Spleen (tissue), 7 donors: ENCODE results near the gene SATB1.

Experiments
- CTCF ChIP-seq, 11 experiments: fragments of 200-600 bp in 7 of 11; fragments of 450-650 bp in 4 of 11; sonication (generic) in 4 of 11; IDR thresholded peaks in 8 of 11; conservative IDR thresholded peaks in 3 of 11; 1 replicate in 7 of 11; 2 replicates in 4 of 11; pipeline versions ENCODE4 v1.4.0 to v1.8.0; 2016 to 2021; ENCODE audit warnings: antibody characterized with exemption in 11 of 11, inconsistent platforms in 4 of 11, mild to moderate bottlenecking in 1 of 11
- POLR2A ChIP-seq, 3 donors: fragments of 450-650 bp; IDR thresholded peaks; one replicate each; pipeline ENCODE4 v1.5.1; 2017; ENCODE audit warnings: antibody characterized with exemption in 3 of 3, mild to moderate bottlenecking in 1 of 3
- POLR2AphosphoS5 ChIP-seq, 3 donors: sonication (generic); formaldehyde crosslinking; IDR thresholded peaks; one replicate each; pipeline ENCODE4 v1.5.1; 2017; ENCODE audit warnings: antibody characterized with exemption in 3 of 3
- donor health status: DM: no; HTN: no; CAD: no; lungs with moderate emphysema.
- donor health status: DM: no; HTN: no; CAD: no.
- donor health status: DM: no; HTN: no; CAD: no.

- TF ChIP-seq POLR2A (IDR thresholded peaks at IDR 0.05) (no peak), POLR2AphosphoS5 (IDR thresholded peaks at IDR 0.05) (no peak), CTCF (IDR thresholded peaks at IDR 0.05 in 8 of 11, conservative IDR thresholded peaks at IDR 0.05 in 3 of 11) (no peak)
Measured at GRCh38 chr3:18416332-18416731, 8.8 kb downstream of the SATB1 start.
